Measurements from ENCODE around the gene CAB39.

The CAB39 gene

DNA sequence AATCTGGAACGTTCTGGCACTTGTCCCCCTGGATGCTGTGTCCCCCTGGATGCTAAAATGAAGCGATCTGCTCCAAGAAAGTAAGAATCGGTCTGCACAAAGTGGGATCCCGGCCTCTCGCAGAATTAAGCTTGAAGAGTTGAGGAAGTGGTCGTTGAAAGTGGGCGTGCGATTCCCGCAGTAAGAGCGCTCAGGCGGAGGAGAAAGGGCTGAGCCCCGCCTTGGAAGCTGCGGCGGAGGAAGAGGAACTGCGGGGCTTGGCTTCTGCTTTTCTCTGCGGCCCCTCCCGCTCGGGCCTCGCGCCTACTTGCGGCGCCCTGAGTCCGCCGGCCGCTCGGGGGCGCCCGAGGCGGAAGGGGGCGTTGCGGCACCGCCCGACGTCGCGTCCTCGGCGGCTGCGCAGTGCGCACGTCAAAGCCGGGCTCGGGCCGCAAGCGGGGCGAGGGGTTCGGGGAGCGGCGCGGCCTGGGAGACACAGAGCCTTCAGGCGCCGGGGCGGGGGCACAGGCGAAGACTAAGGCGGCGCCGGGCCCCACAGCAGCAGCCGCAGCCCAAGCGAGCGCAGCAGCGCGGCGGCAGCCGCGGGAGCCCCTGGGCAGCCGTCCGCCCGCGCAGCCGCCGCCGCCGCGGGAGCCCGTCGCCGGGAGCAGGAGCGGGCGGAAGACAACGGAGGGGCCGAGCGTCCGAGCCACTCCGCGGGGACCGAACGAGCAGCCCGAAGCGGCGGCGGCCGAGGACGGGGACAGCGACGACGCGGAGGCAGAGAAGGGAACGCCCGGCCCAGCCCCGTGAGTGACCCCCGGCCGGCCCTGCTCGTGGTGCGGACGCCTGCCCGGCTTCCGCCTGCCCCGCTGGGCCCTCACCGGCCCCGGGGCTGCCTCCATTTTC is at the start of gene CAB39:
Gene CAB39 (plus strand): TSS at position 400 of the 888 bp plus-strand sequence. CDS start 47,160 bp downstream, outside the sequence.
- Histone ChIP-seq H3K27ac (peak within 1 kb of the TSS; percentile 92 to 100 (median 98)), H3K4me3 (peak within 1 kb of the TSS; percentile 87 to 100 (median 97))

DNA sequence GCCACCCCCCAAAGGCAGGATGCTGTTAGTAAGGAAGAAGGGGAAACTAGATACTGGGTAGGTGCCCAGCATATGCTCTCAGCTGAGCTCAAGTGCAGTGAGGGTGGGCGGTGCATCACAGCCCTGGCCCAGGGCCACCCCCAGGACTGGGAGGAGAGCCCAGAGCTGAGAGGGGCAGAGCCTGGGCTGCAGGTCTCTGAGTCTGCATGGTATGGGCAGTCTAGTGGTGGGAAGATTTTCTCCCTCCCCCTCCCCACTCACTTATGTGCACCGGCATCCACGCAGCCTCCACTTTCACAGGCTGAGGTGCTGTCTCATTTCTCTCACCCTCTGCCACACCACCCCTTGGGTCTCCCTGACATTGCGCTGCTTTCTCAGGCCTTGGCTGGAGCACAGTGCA is 48.5 kb upstream of the CAB39 start:
- H3K27ac ChIP-seq = peak overlapping the region in 6 of 21 experiments; percentile 37 to 87 (median 69)

DNA sequence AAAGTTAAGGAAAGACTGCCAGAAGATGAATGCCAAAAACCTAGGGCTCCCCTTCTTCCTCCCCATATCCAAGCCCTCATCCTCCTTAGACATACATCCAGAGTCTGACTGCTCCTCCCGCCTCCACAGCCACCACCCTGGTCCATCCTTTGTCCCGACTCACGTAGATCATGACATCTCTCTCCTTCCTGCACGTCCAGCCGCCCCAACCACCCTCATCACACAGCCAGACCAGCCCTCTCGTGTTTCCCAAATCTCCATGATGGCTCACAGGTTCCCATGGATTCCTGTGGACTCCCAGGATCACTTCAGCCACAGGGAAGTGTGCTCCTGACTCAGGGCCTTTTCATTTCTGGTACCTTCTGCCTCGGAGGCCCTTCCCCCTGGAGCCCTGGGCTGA is 47.8 kb upstream of the CAB39 start:
- H3K27ac ChIP-seq = peak overlapping the region in 6 of 21 experiments; percentile 30 to 87 (median 69)
- no peak overlapping the region for H3K4me3 ChIP-seq

More for the DNA sequence above, 48.5 kb upstream of the CAB39 start:
- no peak overlapping the region for H3K4me3 ChIP-seq

DNA sequence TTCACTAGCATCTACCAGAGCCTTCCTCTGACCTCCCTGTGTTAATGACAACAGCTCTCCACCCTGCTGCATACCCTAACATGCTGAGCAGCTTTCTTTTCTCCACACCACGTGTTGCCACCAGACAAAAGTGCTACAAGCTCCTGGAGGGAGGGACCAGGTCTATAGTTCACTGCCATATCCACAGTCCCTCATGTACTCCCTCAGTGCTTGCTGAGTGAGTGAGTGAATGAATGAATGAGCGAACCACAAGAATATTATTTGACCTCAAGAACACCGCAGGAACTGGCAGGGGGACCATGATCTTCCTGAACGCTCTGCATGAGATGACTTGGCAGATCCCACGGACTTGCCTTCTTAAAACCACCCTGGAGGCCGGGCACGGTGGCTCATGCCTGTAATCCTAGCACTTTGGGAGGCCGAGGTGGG is 47.4 kb upstream of the CAB39 start:
- Histone ChIP-seq H3K27ac (peak overlapping the region in 4 of 21 experiments; percentile 30 to 87 (median 69)), H3K4me3 (no peak overlapping the region)

DNA sequence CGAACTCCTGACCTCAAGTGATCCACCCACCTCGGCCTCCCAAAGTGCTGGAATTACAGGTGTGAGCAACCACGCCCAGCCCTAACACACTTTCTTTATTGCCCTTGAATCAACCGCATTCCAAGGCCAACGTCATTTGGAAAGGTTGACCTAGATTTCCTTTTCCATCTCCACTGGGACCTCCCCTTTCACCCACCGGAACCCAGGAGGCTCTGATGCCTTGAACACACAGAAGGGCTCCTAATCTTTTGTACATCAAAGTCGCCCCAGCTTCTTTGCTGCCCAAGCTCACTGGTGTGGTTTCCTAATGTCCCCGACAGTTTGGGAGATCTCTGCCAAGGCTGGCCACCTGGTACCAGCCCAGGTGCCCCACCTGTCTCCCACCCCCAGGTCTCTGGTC is 46.2 kb upstream of the CAB39 start:
- peak overlapping the region in 10 of 21 experiments; percentile 25 to 79 (median 51) for H3K27ac ChIP-seq

DNA sequence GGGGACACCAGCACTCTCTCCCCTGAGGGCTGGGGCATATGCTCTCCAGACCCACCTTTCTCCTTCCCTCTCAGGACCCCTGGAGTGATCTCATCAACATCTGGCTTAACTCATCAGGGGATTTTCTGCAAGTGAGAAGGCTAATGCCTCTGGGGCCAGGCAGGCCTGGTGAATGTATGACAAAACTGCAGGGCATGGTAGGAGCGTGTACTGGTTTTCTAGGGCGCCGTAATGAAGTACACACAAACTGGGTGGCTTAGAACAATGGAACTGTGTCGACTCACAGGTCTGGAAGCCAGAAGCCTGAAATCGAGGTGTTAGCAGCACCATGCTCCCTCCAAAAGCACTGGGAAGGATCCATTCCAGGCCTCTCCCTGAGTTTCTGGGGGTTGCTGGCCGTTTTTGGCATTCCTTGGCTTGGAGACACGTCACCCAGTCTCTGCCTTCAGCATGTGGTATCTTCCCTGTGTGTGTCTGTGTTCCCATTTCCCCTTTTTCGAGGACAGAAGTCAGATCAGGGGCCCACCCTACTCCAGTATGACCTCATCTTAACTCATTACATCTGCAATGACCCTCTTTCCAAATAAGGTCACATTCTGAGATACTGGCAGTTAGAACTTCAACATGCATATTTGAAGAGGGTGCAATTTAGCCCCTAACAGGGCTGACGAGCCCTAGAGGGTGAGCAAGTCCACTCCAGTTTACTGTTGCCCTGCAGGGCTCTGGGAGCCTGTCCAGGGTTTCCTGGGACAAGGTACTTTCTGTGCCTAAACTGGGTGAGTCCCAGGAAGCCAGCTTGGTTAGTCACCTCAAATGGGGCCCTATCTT is 45.5 kb upstream of the CAB39 start:
- Histone ChIP-seq H3K4me3 (no peak overlapping the region), H3K27ac (peak overlapping the region in 17 of 21 experiments; percentile 20 to 79 (median 49))

More for the DNA sequence above, 46.2 kb upstream of the CAB39 start:
- no peak overlapping the region for H3K4me3 ChIP-seq

DNA sequence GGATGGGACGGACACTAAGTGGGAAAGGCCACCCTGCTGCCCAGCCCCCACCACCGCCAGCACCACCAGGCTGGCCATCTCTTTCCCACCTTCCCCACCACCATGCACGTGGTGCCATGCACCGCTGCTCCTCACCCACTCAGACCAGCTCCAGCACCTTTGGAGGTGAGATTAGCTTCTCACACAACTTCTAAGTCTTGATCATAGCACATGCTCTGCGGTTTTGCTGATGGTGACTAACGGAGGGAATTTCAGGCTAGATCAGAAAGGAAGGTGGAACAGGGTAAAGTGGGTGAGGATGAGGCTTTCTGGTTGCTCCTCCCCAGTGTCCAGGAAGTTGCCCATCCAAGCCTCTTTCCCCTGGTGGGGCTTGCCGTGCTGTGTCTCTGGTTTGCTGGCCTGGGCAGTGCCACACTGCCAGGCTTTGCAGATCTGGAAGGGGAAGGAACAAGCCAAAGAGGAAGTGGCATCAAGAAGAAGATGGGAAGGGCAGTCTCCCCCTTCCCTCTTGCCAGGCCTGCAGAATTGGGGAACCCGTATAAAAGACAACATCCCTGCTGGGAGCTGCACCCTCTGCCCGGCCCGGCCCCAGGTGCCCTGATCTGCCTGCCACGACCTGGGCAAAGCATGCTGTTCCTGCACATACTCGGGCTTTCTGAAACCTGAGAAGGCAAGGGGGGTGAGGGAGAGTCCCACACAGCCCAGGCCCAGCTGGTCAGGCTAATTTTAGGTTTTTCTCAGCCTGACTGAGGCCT is 44.3 kb upstream of the CAB39 start:
- Histone ChIP-seq H3K27ac (peak overlapping the region in 17 of 21 experiments; percentile 11 to 79 (median 49)), H3K4me3 (no peak overlapping the region)

DNA sequence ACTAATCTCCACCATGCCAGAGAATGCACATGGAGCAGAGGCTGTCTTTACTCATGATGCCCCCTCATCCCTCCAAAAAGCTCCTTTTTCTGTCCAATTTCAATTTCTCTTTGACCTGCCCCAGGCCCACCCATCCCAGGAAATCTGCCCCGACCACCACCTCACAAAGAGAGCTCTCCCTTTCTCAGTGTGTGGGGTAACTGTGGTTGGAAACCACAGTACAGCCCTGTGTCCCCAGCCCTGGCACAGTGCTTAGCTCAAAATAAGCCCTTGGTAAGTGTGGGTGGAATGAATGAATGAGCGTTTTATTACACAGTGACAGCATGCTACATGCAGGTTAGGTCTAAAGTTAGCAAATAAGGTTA is 43.7 kb upstream of the CAB39 start:
- Histone ChIP-seq H3K27ac (peak overlapping the region in 15 of 21 experiments; percentile 8 to 78 (median 36)), H3K4me3 (no peak overlapping the region)

DNA sequence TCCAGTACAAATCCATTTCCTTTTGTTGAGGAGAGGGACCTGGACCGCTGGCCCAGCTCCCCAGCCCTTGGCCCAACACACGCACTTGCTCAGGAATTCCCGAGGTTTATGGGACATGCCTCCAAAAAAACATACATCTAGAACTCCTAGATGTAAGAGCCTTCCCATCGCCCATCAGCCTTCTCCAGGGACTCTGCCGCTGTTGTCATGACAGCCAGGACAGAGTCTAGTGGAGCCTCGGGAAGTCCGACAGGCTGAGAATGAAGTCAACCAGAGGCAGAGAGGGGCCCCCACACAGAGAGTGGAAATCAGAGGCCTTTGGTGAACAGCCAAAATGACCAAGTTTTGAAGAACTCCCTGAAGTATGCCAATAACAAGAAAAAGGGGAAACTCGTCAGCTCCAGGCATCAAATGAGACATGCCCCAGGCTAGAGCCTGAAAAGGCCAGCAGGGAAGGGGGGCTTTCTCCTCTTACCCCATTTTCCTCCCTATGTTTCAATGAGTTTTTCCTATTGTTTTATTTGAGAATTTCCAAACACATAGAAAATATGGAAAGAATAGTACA is 43.2 kb upstream of the CAB39 start:
- Histone ChIP-seq H3K4me3 (no peak overlapping the region), H3K27ac (peak overlapping the region in 12 of 21 experiments; percentile 8 to 78 (median 38))

DNA sequence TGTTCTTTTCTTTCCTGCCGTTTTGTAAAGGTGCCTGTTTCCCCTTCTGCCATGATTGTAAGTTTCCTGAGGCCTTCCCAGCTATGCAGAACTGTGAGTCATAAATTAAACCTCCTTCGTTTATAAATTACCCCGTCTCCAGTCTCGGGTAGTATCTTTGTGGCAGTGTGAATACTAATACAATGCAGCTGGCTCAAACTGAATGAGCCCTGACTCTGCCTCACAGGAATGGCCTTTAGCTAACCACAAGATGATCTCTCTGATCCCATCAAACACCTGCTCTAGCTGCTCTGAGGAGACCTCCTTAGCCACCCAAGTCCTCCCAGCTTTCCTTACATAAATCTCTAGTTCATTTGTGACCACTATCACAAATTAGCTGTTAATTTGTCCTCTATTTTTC is 41.5 kb upstream of the CAB39 start:
- Histone ChIP-seq H3K4me3 (no peak overlapping the region), H3K27ac (no peak overlapping the region)

DNA sequence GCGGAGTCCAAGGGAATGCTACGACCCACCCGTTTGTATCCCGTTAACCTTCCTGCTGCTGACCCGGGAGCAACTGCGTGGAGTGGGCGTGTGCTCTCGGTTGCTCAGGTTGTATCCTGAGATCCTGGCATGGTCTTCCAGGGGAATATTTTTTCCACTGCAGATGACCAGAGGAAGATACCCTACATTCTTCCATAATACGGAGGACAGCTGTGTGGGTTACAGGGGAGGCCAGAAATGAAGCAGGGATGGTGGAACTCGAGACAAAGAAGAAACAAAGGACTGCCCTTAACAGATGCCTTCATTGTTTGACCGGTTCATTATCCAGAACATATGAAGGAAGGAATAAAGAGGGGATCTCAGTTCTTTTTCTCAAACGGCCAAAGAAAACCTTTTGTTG is 39.8 kb upstream of the CAB39 start:
- Histone ChIP-seq H3K4me3 (no peak overlapping the region), H3K27ac (no peak overlapping the region)

DNA sequence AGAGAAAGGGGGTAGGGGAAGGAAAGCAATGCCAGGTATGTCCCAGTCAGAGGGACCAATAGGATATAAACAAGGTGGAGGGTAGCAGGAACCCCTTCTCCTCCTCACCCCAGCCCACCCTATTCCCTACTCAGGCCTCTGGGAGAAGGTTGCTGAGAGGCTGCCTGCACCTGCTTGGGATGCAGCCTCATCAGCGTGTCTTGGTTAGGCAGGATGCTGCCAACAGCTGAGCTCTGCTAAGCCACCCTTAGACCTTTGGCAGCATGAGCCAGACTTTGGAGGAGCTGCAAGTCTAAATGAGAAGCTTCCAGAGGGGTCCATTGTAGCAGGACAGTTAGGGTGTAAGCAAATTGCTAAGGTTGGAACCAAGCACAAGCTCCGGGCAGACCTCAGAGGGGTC is 38.2 kb upstream of the CAB39 start:
- no peak overlapping the region for H3K27ac ChIP-seq
- H3K4me3 ChIP-seq = no peak overlapping the region

DNA sequence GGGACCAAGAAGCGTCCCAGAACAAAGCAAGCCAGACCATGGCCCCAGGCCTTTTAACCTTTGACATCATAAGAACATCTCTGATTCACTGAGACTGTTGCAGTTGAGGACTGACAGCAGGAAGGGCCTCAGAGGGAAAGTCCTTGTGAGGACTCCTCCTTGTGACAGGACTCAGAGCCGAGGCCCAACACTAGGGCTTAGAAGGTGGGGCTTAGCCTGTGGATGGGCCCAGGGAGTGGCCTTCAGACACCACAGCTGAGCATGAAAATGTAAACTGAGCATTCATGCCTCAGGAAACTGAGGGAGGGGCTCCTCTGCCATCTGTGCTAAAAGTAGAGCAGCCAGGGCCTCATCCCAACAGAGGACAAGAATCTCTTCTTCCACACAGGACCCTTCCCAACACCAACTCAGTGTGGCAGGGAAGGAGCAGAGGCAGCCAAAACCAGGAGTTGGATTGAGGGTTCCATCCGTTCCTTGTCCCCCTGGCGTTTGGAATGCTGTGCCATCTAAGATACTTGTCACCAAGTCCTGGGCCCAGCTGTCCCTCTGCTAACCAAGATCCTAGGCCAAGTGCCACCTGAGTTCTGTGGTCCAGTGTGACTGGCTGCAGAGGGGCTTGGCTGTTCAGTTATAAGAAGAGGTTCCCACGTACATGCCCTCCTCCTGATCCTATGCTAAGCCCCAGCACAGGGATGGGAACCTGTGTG is 37.5 kb upstream of the CAB39 start:
- Histone ChIP-seq H3K27ac (no peak overlapping the region), H3K4me3 (no peak overlapping the region)

DNA sequence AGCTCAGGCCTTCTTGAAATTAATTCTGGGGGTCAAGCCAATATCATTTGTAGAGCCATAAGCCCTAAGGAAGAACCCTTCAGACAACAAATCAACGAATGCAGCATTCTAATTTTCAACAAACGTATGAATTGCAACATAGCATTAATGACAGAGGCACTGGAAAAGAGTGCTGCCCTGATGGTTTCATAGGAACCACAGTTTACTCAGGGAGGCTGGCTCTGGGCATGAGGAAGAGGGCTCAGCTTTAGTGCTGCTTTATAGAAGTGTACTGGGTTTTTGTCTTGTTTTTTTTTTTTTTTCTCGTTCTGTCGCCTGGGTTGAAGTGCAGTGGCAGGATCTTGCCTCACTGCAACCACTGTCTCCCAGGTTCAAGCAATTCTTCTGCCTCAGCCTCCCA is 36.1 kb upstream of the CAB39 start:
- Histone ChIP-seq H3K27ac (no peak overlapping the region), H3K4me3 (no peak overlapping the region)

DNA sequence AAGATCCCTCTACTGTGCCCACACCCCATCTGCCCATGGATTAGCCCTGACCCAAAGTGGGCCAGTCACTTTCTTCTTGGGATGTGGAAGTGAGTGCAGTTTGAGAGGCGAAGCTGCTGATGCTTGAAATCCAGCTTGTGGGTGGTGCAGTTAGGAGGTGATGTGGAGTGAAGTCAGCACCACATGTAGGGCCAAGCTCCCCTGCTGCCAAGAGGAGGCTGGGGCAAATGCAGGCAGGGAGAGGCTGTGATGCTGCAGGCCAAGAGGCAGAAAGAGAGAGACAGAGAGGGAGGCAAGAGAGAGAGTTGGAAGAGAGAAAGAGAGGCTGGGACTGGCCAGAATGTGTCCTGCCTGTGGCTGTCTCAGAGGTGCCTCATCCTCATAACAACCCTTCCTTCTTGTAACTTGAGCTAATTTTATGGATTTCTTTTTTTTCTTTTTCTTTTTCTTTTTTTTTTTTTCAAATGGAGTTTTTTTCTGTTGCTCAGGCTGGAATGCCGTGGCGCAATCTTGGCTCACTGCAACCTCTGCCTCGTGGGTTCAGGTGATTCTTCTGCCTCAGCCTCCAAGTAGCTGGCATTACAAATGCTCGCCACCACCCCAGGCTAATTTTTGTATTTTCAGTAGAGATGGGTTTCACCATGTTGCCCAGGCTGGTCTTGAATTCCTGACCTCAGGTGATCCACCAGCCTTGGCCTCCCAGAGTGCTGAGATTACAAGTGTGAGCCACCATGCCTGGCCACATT is 35.3 kb upstream of the CAB39 start:
- Histone ChIP-seq H3K4me3 (no peak overlapping the region), H3K27ac (no peak overlapping the region)

DNA sequence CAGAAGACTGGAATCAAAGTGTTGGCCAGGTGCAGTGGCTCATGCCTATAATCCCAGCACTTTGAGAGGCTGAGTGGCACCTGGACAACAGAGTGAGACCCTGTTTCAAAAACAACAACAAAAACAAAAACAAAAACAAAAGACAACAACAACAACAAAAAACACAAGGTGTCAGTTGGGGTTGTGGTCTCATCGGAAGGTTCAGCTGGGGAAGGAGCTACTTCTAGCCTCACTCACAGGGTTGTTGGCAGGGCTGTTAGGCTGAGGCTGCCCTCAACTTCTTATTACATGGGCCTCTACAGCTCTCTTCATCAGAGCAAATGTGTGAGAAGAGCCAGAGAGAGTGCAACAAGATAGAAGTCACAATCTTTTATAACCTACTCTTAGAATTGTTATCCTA is 34.6 kb upstream of the CAB39 start:
- H3K27ac ChIP-seq = no peak overlapping the region
- no peak overlapping the region for H3K4me3 ChIP-seq

DNA sequence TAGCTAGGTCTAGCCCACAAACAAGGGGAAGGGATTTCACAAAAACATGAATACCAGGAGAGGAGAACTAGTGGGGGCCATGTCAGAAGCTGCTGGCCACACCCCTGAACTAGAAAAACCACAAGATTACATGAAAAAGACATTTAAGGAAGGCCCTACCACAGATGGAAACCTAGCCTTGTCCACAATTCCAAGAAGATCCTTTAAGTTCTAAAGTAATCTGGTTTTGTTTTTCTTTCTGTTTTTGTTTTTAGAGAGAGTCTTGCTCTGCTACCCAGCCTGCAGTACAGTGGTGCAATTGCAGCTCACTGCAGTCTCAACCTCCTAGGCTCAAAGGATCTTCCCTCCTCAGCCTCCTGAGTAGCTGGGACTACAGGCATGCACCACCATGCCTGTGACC is 34.2 kb upstream of the CAB39 start:
- no peak overlapping the region for H3K27ac ChIP-seq

DNA sequence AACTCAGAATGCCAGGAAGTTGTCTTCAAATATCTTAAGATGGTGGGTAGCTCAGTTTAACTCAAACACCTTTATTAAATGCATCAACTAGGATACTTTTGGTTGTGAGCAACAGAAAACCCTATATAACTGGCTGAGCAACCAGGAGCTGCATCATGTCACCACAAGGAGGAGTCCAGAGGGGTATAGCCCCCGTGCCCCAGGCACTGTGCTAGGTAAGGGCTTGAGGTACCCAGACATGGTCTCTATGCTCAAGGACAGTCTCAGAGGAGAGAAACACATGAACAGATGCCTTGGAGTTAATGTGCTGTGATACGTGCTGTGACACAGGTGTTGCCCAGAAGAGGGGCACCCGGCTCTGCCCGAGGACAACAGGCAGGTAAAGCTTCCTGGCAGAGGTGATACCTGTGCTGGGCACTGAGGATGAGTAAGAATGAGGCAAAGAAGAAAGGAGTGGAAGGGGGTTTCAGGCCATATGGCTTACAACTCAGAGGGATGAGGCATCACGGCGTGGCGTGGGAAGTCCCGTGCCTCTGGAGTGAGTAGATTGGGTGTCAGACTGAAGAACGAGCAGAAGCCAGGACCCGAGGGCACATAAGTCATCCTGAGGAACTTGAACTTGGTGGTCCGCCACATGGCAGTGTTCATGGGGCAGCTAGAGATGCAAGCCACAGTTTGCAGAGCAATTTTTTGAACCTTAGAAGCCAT is 32.0 kb upstream of the CAB39 start:
- Histone ChIP-seq H3K4me3 (no peak overlapping the region), H3K27ac (no peak overlapping the region)

More for the DNA sequence above, 34.2 kb upstream of the CAB39 start:
- H3K4me3 ChIP-seq = no peak overlapping the region

Data from skin epidermis (tissue), 12 donors.